Retinal pigment epithelial cell (primary cell): ENCODE measurements around the gene EZR.

Source experiments
- DNase-seq: peaks from one replicate; pipeline ENCODE4 v3.0.0-alpha.2; 2010; ENCODE audit warnings: low read depth
- H3K4me3 ChIP-seq: 2 replicates; pipeline ENCODE4 v1.5.1; 2011; ENCODE audit warnings: mild to moderate bottlenecking, low read length, control low read depth, moderate library complexity
- TF ChIP-seq, protein P1 (sequence below): conservative IDR thresholded peaks from 2 replicates; pipeline ENCODE4 v1.5.1; 2011; ENCODE audit warnings: low read depth, low read length, control low read depth, inconsistent platforms

EZR gene

GRCh38 chr6:158737710-158738615 is 81.2 kb downstream of the EZR start:
- TF ChIP-seq, protein P1, sequence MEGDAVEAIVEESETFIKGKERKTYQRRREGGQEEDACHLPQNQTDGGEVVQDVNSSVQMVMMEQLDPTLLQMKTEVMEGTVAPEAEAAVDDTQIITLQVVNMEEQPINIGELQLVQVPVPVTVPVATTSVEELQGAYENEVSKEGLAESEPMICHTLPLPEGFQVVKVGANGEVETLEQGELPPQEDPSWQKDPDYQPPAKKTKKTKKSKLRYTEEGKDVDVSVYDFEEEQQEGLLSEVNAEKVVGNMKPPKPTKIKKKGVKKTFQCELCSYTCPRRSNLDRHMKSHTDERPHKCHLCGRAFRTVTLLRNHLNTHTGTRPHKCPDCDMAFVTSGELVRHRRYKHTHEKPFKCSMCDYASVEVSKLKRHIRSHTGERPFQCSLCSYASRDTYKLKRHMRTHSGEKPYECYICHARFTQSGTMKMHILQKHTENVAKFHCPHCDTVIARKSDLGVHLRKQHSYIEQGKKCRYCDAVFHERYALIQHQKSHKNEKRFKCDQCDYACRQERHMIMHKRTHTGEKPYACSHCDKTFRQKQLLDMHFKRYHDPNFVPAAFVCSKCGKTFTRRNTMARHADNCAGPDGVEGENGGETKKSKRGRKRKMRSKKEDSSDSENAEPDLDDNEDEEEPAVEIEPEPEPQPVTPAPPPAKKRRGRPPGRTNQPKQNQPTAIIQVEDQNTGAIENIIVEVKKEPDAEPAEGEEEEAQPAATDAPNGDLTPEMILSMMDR = no peak
- no peak overlapping the region for H3K4me3 ChIP-seq
- no peak for DNase-seq

DNA sequence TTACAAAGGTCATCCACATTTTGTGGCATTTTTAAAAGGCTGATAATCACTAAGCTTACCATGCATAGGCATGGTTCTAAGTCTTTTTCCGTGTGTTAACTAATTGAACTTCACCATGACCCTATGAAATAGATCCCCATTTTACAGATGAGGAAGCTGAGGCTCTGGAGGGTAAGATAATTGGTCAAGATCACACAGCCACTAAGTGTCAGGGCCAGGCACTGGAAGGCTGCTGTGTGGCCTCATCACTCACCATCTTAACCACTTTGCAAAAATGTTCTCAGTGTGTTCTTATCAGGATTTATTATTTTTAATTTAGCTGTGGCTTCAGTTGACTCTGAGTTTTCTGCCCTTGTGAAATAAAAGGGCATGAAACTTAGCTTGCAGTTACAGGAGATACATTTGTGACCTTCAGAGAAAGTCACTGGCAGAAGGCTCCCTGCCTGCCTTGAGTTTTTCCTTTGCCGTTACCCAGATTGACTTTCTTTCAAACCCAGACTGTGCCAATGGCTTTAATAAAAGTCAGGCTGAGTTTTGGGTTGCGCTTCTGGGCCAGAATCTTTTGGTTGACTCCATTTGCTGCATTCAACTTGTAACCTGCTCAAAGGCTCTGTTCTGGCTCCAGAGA is 82.0 kb downstream of the EZR start:
- no peak overlapping the region for H3K4me3 ChIP-seq
- DNase-seq = no peak

DNA sequence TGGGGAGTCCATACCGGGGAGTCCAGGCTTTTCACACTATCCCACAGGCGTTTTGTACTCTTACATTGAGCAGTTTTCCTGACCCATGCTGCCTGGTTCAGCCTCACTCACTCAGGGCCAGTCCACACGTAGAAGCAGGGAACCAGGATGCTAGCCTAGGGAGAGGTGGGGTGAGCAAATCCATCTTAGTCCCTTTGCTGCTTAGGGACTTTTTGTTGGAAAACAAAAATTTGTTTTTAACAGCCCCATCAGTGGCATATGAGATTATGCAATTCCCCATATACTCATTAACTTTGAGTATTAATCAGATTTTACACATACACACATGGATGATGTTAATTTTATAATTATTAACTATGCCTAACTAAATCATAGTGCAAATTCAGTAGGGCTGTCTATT is 84.2 kb downstream of the EZR start:
- no peak overlapping the region for H3K4me3 ChIP-seq
- DNase-seq = no peak
- TF ChIP-seq, protein P1 = no peak

More for the DNA sequence above, 82.0 kb downstream of the EZR start:
- TF ChIP-seq, protein P1 = no peak

GRCh38 chr6:158730541-158730907 is 88.6 kb downstream of the EZR start:
- DNase-seq = no peak
- H3K4me3 ChIP-seq = no peak overlapping the region
- TF ChIP-seq, protein P1 = no peak

DNA sequence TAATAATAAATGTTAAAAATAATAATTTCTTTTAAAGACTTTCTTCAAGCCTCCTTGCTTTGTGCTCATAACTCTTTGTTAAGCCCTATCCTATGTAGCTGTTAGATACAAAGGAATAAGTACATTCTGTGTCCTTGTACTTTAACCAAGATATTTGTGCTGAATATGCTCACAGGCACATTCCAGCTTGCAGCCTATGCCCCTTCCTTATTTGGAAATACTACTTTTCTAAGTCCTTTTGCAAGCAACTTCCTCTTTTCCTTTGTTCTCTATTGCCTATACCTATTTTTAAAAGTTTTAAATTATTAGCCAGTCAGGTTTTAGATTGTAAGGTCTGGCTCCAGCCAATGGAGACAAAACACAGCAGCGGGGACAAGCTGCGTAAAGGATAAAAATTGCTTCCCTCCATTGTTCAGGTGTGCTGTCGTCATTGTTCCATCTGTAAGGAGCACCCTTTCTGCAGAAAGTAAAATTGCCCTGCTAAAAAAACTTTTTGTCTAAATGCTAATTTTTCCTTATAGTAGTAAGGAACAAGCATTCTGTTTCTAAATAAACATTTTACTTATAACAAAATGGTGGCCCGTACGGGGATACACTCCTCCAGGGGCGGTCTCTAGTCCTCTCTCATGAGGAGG is 89.1 kb downstream of the EZR start:
- H3K4me3 ChIP-seq = no peak overlapping the region
- TF ChIP-seq, protein P1 = no peak
- DNase-seq = no peak

- TF ChIP-seq, protein P1 = no peak
- no peak for DNase-seq
- H3K4me3 ChIP-seq = no peak overlapping the region
These were observed 93.5 kb downstream of the EZR start for GRCh38 chr6:158725704-158726103.
